Cortex of kidney (tissue), 1 donor: ENCODE measurements around the gene KCNAB1.
"Not testable (repeated sequence)": the region's sequence is repeated elsewhere in the genome, so short reads cannot be mapped to it uniquely, and the experiment has no call there.

ENCODE experiments used
- DNase-seq: peaks from one replicate; lab custom pipeline; 2025; lab: John Stamatoyannopoulos, UW

KCNAB1 gene

GRCh38 chr3:156273111-156273694, 152.8 kb downstream of the KCNAB1 start:
- DNase-seq, result no peak

GRCh38 chr3:156274791-156275190, 154.4 kb downstream of the KCNAB1 start:
- DNase-seq, result no peak

DNA sequence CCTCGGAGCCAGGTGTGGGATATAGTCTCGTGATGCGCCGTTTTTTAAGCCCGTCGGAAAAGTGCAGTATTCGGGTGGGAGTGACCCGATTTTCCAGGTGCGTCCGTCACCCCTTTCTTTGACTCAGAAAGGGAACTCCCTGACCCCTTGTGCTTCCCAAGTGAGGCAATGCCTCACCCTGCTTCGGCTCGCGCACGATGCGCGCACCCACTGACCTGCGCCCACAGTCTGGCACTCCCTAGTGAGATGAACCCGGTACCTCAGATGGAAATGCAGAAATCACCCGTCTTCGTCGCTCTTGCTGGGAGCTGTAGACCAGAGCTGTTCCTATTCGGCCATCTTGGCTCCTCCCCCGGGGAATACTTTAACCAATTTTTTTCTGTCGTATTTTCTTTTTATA, 164.3 kb downstream of the KCNAB1 start:
- DNase-seq, result not testable (repeated sequence)

- DNase-seq, result no peak
Measured at GRCh38 chr3:156285626-156286025, 165.2 kb downstream of the KCNAB1 start.

DNA sequence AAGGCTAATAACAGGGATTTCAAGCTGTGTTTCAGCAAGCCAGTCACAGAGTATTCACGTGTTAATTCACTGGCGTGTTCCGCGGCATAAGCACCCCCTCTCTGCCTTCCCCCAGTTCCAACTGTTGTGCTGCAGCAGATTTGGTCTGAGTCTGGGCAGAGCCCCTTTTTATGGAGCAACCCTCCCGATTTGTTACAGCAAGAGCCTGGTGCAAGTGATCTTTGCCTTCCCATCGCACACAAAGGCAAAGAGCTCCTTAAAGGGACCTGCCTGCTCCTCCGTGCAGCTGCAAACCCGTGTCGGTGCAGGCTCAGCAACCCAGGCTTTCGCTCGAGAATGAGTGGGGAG, 170.5 kb downstream of the KCNAB1 start:
- no peak for DNase-seq

GRCh38 chr3:156291272-156292123, 171.1 kb downstream of the KCNAB1 start:
- DNase-seq, result no peak

DNA sequence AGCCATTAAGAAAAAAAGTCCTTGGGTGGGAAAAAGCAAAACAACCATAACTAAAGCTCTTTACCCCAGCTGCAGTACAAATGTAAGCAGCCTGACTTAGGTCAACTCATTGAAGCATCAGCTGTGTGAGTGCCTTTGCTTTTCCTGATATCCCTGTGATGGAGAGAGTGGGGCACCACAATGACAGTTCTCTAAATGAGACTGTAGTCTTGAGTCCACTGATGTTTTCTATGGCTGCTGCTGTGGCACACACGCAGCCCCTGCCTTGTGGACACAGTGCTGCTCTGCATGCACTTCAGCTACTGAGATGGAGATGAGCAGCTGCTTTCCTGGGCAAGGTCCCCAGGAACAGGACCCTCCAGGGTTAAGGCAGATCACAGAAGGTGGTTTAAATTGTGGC, 173.2 kb downstream of the KCNAB1 start:
- DNase-seq, result no peak

DNA sequence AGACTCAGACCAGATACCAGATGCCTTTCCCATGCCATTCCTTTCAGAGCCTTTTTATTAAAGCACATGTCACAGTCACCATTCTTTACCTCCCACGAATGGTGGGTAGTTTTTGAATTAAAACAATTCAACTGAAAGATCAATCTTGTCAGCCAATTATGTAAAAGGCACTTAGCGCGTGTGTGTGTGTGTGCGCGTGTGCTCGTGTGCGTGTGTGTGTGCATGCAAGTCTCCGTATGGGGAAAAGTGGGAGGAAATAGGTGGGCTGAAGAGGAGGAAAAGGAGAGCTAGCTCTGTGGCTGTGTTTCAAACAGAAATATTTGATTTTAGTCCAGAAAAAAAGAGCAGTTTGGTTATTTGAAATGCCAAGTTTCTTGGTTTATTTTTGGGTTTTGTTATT, 177.2 kb downstream of the KCNAB1 start:
- no peak for DNase-seq

- no peak for DNase-seq
Measured at GRCh38 chr3:156298014-156298413, 177.6 kb downstream of the KCNAB1 start.

GRCh38 chr3:156298938-156299337, 178.6 kb downstream of the KCNAB1 start:
- DNase-seq, result no peak

DNA sequence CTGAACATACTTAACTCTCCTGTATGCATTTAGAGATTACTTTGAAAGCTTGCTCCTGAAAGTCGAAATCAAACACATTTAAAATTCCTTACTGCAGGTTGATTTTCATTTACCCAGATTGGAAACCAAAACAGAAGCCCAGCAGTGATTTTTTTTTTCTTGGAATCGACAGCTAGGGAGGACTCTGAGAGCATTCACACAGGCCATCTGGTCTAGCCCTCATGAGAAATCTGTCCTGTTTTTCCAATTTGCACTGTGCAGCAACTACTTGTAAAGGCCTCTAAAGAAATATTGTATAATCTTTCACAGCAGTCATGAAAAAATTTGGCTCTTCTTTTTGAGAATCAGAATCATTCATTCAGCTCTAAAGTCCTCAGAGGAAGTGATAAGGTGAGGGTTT, 179.2 kb downstream of the KCNAB1 start:
- DNase-seq, result no peak

DNA sequence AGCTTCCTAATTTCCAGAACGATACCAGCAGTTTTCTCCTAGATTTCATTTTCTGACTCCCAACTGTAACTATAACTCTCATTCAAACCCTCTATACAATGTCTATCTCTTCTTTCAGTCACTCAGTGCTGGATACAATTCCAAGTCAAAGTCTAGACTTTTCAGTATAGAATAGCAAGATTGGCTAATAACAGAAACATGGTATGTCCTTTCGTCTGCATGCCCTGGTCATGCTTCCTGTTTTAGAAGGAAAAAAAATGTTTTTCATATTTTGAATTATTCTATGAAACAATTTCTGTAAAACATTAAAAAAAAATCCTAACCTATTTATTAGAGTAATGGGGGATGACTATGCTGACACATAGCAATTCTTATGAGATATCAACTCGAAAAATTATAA, 180.0 kb downstream of the KCNAB1 start:
- DNase-seq, result no peak

DNA sequence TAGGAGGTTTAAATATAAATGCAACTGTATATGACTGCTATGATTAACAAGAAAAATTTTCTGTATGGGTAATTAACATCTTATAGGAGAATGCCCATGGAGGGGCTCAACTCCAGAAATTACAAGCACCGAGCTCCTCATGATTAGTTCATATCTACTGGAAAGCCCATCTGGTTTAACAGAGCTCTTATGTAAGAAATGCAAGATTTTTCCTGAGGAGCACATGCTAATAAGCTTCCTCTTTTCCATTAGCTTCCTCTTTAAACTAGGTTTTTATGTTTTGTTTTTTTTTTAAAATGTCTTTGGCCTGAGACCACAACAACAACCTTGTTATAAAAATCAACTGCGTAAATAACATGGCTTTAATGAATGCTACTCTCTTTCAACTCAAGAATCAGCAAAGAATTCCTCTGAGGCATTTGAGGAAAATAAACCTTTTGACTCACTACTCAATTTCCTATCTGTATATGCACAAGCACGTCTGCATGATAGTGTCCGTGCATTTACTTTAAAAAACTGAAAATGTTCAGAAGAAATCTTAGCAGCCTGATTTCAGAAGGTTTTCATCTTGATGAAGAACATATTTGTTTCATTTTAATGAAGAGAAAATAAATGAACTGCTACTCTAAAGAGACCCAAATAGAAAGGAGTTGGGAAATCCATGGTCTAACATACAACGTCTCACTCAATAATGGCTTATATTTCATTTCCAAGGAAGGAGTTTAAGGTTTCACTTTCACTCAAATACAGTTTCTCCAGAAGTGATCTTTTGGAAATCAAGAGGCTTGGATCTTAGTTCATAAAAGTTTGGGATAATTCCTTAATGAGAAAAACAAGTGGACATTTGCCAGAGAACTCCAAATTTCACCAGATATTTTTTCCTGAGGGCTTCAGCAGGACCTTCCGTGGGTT, 180.8 kb downstream of the KCNAB1 start:
- DNase-seq, result no peak

- DNase-seq, result no peak
Measured at GRCh38 chr3:156303001-156303707, 182.8 kb downstream of the KCNAB1 start.

GRCh38 chr3:156304406-156304805, 184.0 kb downstream of the KCNAB1 start:
- DNase-seq, result no peak

DNA sequence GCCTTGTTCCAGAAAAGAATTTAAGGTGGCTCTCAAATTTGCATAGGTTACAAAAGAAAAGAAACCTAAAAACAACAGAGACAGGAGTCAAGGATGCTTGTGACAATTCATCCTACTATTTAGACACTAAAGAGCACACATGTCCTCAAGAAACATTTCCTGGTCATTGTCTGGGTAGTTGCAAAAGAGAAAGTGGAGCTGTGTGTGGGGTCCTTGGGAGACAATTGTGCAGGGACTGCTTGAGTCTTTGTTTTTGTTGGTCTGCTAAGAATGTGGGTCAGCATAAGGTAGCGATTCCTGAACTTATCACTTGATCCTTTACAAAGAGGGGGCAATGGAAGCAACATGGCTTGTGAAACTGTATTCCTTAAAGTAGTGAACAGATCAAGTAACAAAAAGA, 185.3 kb downstream of the KCNAB1 start:
- no peak for DNase-seq

DNA sequence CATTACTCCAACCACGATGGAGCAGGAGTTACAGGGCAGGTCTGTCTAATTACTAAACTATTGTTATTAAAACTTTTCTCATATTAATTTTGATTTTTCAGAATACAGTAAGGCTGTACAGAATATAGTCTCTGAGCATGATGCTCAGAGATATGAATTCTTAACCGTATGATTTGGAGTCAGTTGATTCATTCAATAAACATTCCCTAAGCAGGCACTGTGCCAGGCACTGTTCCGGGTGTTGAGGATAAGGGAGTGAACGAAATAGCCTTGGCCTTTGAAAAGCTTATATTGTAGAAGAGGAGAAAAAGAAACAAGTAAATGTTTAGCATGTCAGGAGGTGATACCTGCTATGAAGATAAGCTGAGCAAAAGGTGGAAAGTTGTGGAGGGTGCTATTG, 187.3 kb downstream of the KCNAB1 start:
- DNase-seq, result no peak

GRCh38 chr3:156311431-156311830, 191.1 kb downstream of the KCNAB1 start:
- no peak for DNase-seq

DNA sequence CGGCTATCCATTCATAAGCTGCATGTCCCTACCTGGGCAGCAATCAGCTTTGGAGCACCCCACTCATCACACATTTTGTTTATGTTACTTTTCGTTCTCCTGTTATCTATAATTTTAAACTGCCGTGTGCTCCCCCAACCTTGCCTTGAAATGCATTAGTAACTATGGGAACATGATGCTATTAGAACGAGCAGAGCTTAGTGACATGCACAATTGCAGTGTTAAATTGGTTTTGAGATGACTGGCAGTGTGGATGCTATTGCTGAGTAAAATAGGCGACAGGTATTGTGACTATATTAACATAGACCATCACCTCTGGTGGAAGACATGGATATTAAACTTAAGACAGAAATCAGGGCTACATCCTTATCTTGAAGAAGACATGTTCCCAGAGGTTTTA, 191.6 kb downstream of the KCNAB1 start:
- DNase-seq, result no peak

DNA sequence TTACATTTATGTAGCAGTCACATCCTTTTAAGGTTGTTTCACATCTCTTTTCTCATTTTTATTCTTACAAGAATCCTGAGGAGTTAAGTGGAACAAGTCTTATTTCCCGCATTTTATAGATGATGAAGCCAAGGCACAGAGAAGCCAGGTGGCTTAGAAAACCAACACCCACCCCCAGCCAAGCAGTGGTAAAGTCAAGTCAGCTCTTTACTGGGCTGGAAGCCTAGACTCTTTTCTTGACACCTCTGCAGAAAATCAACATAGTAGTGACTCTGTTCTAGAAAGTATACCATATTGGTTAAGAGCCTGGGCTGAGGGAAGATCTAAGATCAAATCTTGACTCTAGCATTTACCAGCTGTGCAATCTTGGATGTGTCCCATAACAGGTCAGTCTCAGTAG, 195.7 kb downstream of the KCNAB1 start:
- DNase-seq, result no peak

GRCh38 chr3:156317462-156318074, 197.2 kb downstream of the KCNAB1 start:
- no peak for DNase-seq

- DNase-seq, result no peak
Measured at GRCh38 chr3:156321945-156322344, 201.6 kb downstream of the KCNAB1 start.
